Thymus (tissue), 11 donors: Measurements from ENCODE around the gene PLAAT4. TPM values are rescaled to one million over a fixed set of nuclear protein-coding genes. Genes with fewer than 3 reads are reported as not detected.
"Not testable (repeated sequence)": the region's sequence is repeated elsewhere in the genome, so short reads cannot be mapped to it uniquely, and the experiment has no call there.

ENCODE experiments used
- DNase-seq, 9 donors: peaks; one replicate each; pipeline ENCODE4 v3.0.0-alpha.2; 2013; ENCODE audit warnings: low spot score in 9 of 9, low read depth in 6 of 9, missing footprints in 1 of 9
- H3K27ac ChIP-seq, 2 donors: one replicate each; pipeline ENCODE4 v1.5.1; 2013; ENCODE audit warnings: control low read depth in 1 of 2, low read depth in 1 of 2, low read length in 1 of 2, mild to moderate bottlenecking in 1 of 2, moderate library complexity in 1 of 2
- H3K27me3 ChIP-seq, 2 donors: one replicate each; pipeline ENCODE4 v1.5.1; 2013; ENCODE audit warnings: low read length in 1 of 2; ENCODE audit not compliant: control insufficient read depth in 2 of 2, insufficient read depth in 1 of 2
- H3K36me3 ChIP-seq, 2 donors: one replicate each; pipeline ENCODE4 v1.5.1; 2013; ENCODE audit warnings: low read length in 1 of 2, mild to moderate bottlenecking in 1 of 2, moderate library complexity in 1 of 2; ENCODE audit not compliant: control insufficient read depth in 2 of 2, insufficient read depth in 2 of 2
- H3K4me1 ChIP-seq, 2 donors: one replicate each; pipeline ENCODE4 v1.5.1; 2013; ENCODE audit warnings: low read length in 2 of 2; ENCODE audit not compliant: control insufficient read depth in 2 of 2, insufficient read depth in 2 of 2
- H3K4me3 ChIP-seq, 2 donors: one replicate each; pipeline ENCODE4 v1.5.1; 2013; ENCODE audit warnings: low read length in 2 of 2, control low read depth in 1 of 2, mild to moderate bottlenecking in 1 of 2
- H3K9me3 ChIP-seq, 2 donors: one replicate each; pipeline ENCODE4 v1.5.1; 2013; ENCODE audit warnings: low read length in 1 of 2, mild to moderate bottlenecking in 1 of 2; ENCODE audit not compliant: control insufficient read depth in 2 of 2, insufficient read depth in 1 of 2
- WGBS: extraction: QIAGEN DNeasy Blood & Tissue Kit; methylation state at CpG from one replicate; pipeline ENCODE4 v1.1.7; 2013; 5-methylcytosine and 5-hydroxymethylcytosine counted together
- polyA plus RNA-seq: library from polyadenylated mRNA; stranded (reverse); fragments of 200-250 nt; gene quantifications from one replicate; pipeline ENCODE4 v1.2.3, GENCODE V29; 2013
- total RNA-seq: library from RNA; stranded (reverse); fragments of 120-200 nt; gene quantifications from one replicate; pipeline ENCODE4 v1.2.4, GENCODE V29; 2013
- donor health status: healthy.

Gene PLAAT4
- total and polyA plus RNA-seq, 2 donors, result 68.3 to 109 TPM

GRCh38 chr11:63543711-63544110, 7.1 kb downstream of the PLAAT4 start:
- no peak for DNase-seq
- Histone ChIP-seq H3K36me3 (peaks cover 4 to 29% of the 10 kb centered on the region in 2 donors), H3K27me3 (no peaks in the 10 kb centered on the region), H3K27ac (no peak overlapping the region), H3K4me1 (no peaks in the 10 kb centered on the region), H3K4me3 (no peak overlapping the region), H3K9me3 (no peaks in the 10 kb centered on the region)
- 98% methylated on average over 2 of the region's 2 CpGs for WGBS

- Histone ChIP-seq H3K27ac (no peak overlapping the region), H3K27me3 (no peaks in the 10 kb centered on the region), H3K4me3 (no peak overlapping the region), H3K36me3 (peaks cover 4 to 26% of the 10 kb centered on the region in 2 donors), H3K4me1 (peaks cover 8 to 12% of the 10 kb centered on the region in 2 donors), H3K9me3 (no peaks in the 10 kb centered on the region)
- no peak for DNase-seq
- WGBS, result 94% methylated on average over 1 of the region's 1 CpG
These were observed 10.5 kb downstream of the PLAAT4 start for GRCh38 chr11:63547061-63547460.

GRCh38 chr11:63548178-63548577, 11.6 kb downstream of the PLAAT4 start:
- Histone ChIP-seq H3K27ac (no peak overlapping the region), H3K4me1 (peaks cover 14 to 22% of the 10 kb centered on the region in 2 donors)
- WGBS, result 94% methylated on average over 4 of the region's 4 CpGs

GRCh38 chr11:63549411-63549810, 12.8 kb downstream of the PLAAT4 start:
- peaks cover 20 to 35% of the 10 kb centered on the region in 2 donors for H3K4me1 ChIP-seq
- over 99% methylated on average over 4 of the region's 4 CpGs for WGBS
- no peaks in the 10 kb centered on the region for H3K27me3 ChIP-seq
- peaks cover 4 to 29% of the 10 kb centered on the region in 2 donors for H3K36me3 ChIP-seq
- H3K4me3 ChIP-seq, result no peak overlapping the region
- no peak for DNase-seq
- no peak overlapping the region for H3K27ac ChIP-seq
- no peaks in the 10 kb centered on the region for H3K9me3 ChIP-seq

More at GRCh38 chr11:63548178-63548577, 11.6 kb downstream of the PLAAT4 start:
- Histone ChIP-seq H3K9me3 (no peaks in the 10 kb centered on the region), H3K27me3 (no peaks in the 10 kb centered on the region), H3K4me3 (no peak overlapping the region), H3K36me3 (peaks cover 4 to 26% of the 10 kb centered on the region in 2 donors)
- no peak for DNase-seq

GRCh38 chr11:63550156-63550700, 13.6 kb downstream of the PLAAT4 start:
- 96% methylated on average over 31 of the region's 31 CpGs for WGBS
- not testable (repeated sequence) for DNase-seq, H3K27ac ChIP-seq, H3K27me3 ChIP-seq, H3K4me3 ChIP-seq, H3K9me3 ChIP-seq
- Histone ChIP-seq H3K36me3 (peaks cover 2 to 23% of the 10 kb centered on the region in 2 donors), H3K4me1 (peaks cover 25 to 42% of the 10 kb centered on the region in 2 donors)

GRCh38 chr11:63551091-63551888, 14.7 kb downstream of the PLAAT4 start:
- H3K4me1 ChIP-seq, result peaks cover 28 to 42% of the 10 kb centered on the region in 2 donors
- WGBS, result 29% methylated on average over 27 of the region's 27 CpGs
- no peaks in the 10 kb centered on the region for H3K27me3 ChIP-seq
- DNase-seq, result peak in 1 of 9 donors; percentile 58
- no peak overlapping the region for H3K27ac ChIP-seq
- H3K9me3 ChIP-seq, result no peaks in the 10 kb centered on the region
- H3K36me3 ChIP-seq, result peaks cover 2 to 13% of the 10 kb centered on the region in 2 donors
- no peak overlapping the region for H3K4me3 ChIP-seq

GRCh38 chr11:63551889-63552266, 15.3 kb downstream of the PLAAT4 start:
- Histone ChIP-seq H3K27me3 (no peaks in the 10 kb centered on the region), H3K36me3 (peaks cover 0 to 10% of the 10 kb centered on the region in 2 donors), H3K4me1 (peaks cover 30 to 42% of the 10 kb centered on the region in 2 donors), H3K4me3 (no peak overlapping the region), H3K9me3 (no peaks in the 10 kb centered on the region), H3K27ac (peak overlapping the region in 1 of 2 donors; percentile 25)
- 78% methylated on average over 6 of the region's 6 CpGs for WGBS
- DNase-seq, result peak in 1 of 9 donors; percentile 41

- 92% methylated on average over 7 of the region's 7 CpGs for WGBS
- Histone ChIP-seq H3K4me3 (no peak overlapping the region), H3K27ac (peak overlapping the region in 1 of 2 donors; percentile 15), H3K36me3 (peaks cover 0 to 2% of the 10 kb centered on the region in 2 donors), H3K9me3 (no peaks in the 10 kb centered on the region), H3K27me3 (no peaks in the 10 kb centered on the region), H3K4me1 (peaks cover 30 to 42% of the 10 kb centered on the region in 2 donors)
- DNase-seq, result no peak
These were observed 16.3 kb downstream of the PLAAT4 start for GRCh38 chr11:63552921-63553320.

- peaks cover 30 to 42% of the 10 kb centered on the region in 2 donors for H3K4me1 ChIP-seq
- peaks cover 0 to 2% of the 10 kb centered on the region in 2 donors for H3K36me3 ChIP-seq
- peak overlapping the region; percentile 84 to 93 for H3K27ac ChIP-seq
- no peaks in the 10 kb centered on the region for H3K27me3 ChIP-seq
- H3K4me3 ChIP-seq, result no peak overlapping the region
- H3K9me3 ChIP-seq, result no peaks in the 10 kb centered on the region
- 5% methylated on average over 8 of the region's 8 CpGs for WGBS
- DNase-seq, result peak in 4 of 9 donors; percentile 54 to 84 (median 62)
These were observed 17.2 kb downstream of the PLAAT4 start for GRCh38 chr11:63553759-63554158.
